Liver (tissue), 9 donors: ENCODE measurements around the gene TMEM141. TPM values are rescaled to one million over a fixed set of nuclear protein-coding genes. Genes with fewer than 3 reads are reported as not detected.

ENCODE experiments used
- DNase-seq: peaks from one replicate; pipeline ENCODE4 v3.0.0-alpha.2; 2017; ENCODE audit warnings: low spot score
- H3K27ac ChIP-seq, 2 donors: one replicate each; pipeline ENCODE4 v1.7.0; 2013; ENCODE audit warnings: inconsistent platforms in 2 of 2, low read length in 2 of 2, control low read depth in 1 of 2, low read depth in 1 of 2, mild to moderate bottlenecking in 1 of 2
- H3K27me3 ChIP-seq, 4 donors: one replicate each; pipeline versions ENCODE4 v1.6.1 to v1.7.0; 2013; ENCODE audit warnings: low read length in 3 of 4, inconsistent platforms in 1 of 4, mild to moderate bottlenecking in 1 of 4, moderate library complexity in 1 of 4; ENCODE audit not compliant: control insufficient read depth in 4 of 4, insufficient read depth in 4 of 4
- H3K36me3 ChIP-seq, 4 donors: one replicate each; pipeline versions ENCODE4 v1.6.1 to v1.7.0; 2013; ENCODE audit warnings: low read length in 3 of 4, mild to moderate bottlenecking in 3 of 4, low read depth in 1 of 4, moderate library complexity in 1 of 4; ENCODE audit not compliant: control insufficient read depth in 4 of 4, insufficient read depth in 3 of 4
- H3K4me1 ChIP-seq, 4 donors: one replicate each; pipeline versions ENCODE4 v1.6.1 to v1.7.0; 2013; ENCODE audit warnings: low read length in 3 of 4, mild to moderate bottlenecking in 3 of 4, moderate library complexity in 1 of 4; ENCODE audit not compliant: control insufficient read depth in 4 of 4, insufficient read depth in 4 of 4
- H3K4me3 ChIP-seq, 3 donors: one replicate each; pipeline versions ENCODE4 v1.6.1 to v1.7.0; 2013; ENCODE audit warnings: low read length in 3 of 3, control low read depth in 1 of 3, low read depth in 1 of 3, mild to moderate bottlenecking in 1 of 3
- H3K9ac ChIP-seq, 2 donors: one replicate each; pipeline ENCODE4 v1.7.0; 2013; ENCODE audit warnings: low read length in 2 of 2, mild to moderate bottlenecking in 2 of 2, moderate library complexity in 2 of 2, control low read depth in 1 of 2, low read depth in 1 of 2
- H3K9me3 ChIP-seq, 4 donors: one replicate each; pipeline versions ENCODE4 v1.6.1 to v1.7.0; 2013; ENCODE audit warnings: low read length in 3 of 4; ENCODE audit not compliant: control insufficient read depth in 4 of 4
- EGR1 ChIP-seq, 2 donors: IDR thresholded peaks; 2 replicates each; pipeline ENCODE4 v1.6.1; 2016 to 2018; ENCODE audit warnings: antibody characterized with exemption in 2 of 2, low read depth in 2 of 2
- FOXA1 ChIP-seq: IDR thresholded peaks from 2 replicates; pipeline ENCODE4 v1.6.1; 2016; ENCODE audit warnings: antibody characterized with exemption
- FOXA2 ChIP-seq: IDR thresholded peaks from 2 replicates; pipeline ENCODE4 v1.6.1; 2016; ENCODE audit warnings: antibody characterized with exemption
- GABPA ChIP-seq, 2 donors: IDR thresholded peaks in 1 of 2; conservative IDR thresholded peaks in 1 of 2; 2 replicates each; pipeline ENCODE4 v1.6.1; 2016; ENCODE audit warnings: antibody characterized with exemption in 2 of 2, mild to moderate bottlenecking in 1 of 2, moderate library complexity in 1 of 2
- HNF4A ChIP-seq, 2 donors: conservative IDR thresholded peaks; 2 replicates each; pipeline ENCODE4 v1.6.1; 2016; ENCODE audit warnings: antibody characterized with exemption in 2 of 2, mild to moderate bottlenecking in 2 of 2
- HNF4G ChIP-seq: IDR thresholded peaks from 2 replicates; pipeline ENCODE4 v1.6.1; 2016; ENCODE audit warnings: antibody characterized with exemption
- JUND ChIP-seq, 2 donors: IDR thresholded peaks; 2 replicates each; pipeline ENCODE4 v1.6.1; 2016; ENCODE audit warnings: antibody characterized with exemption in 2 of 2
- NR2F2 ChIP-seq: IDR thresholded peaks from 2 replicates; pipeline ENCODE4 v1.6.1; 2016; ENCODE audit warnings: antibody characterized with exemption
- RAD21 ChIP-seq, 2 donors: IDR thresholded peaks; 2 replicates each; pipeline ENCODE4 v1.6.1; 2016; ENCODE audit warnings: antibody characterized with exemption in 2 of 2, mild to moderate bottlenecking in 2 of 2
- RXRA ChIP-seq, 2 donors: IDR thresholded peaks; 2 replicates each; pipeline ENCODE4 v1.6.1; 2017 to 2018; ENCODE audit warnings: antibody characterized with exemption in 2 of 2, mild to moderate bottlenecking in 1 of 2
- SP1 ChIP-seq: IDR thresholded peaks from 2 replicates; pipeline ENCODE4 v1.6.1; 2018; ENCODE audit warnings: antibody characterized with exemption, mild to moderate bottlenecking
- TAF1 ChIP-seq: conservative IDR thresholded peaks from 2 replicates; pipeline ENCODE4 v1.6.1; 2016; ENCODE audit warnings: antibody characterized with exemption, mild to moderate bottlenecking
- YY1 ChIP-seq: IDR thresholded peaks from 2 replicates; pipeline ENCODE4 v1.6.1; 2016; ENCODE audit warnings: antibody characterized with exemption, mild to moderate bottlenecking
- WGBS: extraction: QIAGEN DNeasy Blood & Tissue Kit; methylation state at CpG from one replicate; pipeline ENCODE4 v1.1.7; 2013; 5-methylcytosine and 5-hydroxymethylcytosine counted together
- polyA plus RNA-seq, 2 donors: library from polyadenylated mRNA; stranded (reverse) in 1 of 2; unstranded in 1 of 2; fragments of 200-250 nt in 1 of 2; fragments of >200 nt in 1 of 2; fragmentation: Nextera tagmentation in 1 of 2; extraction: Ambion mirVana in 1 of 2; gene quantifications; one replicate each; pipeline versions ENCODE4 v1.2.1 to v1.2.3, GENCODE V29; 2013 to 2015
- total RNA-seq, 2 donors: library from RNA; depleted of rRNA; stranded (reverse); fragments of >200 nt; gene quantifications; one replicate each; pipeline ENCODE4 v1.2.3, GENCODE V29; 2014
- TF ChIP-seq, protein P1 (sequence below): fragments of 150-350 bp; IDR thresholded peaks from 2 replicates; pipeline ENCODE4 v1.5.1; 2017; ENCODE audit warnings: improper control_type of control experiment, low read depth, low read length; ENCODE audit not compliant: missing input control
- TF ChIP-seq, protein P2 (sequence below): IDR thresholded peaks from 2 replicates; pipeline ENCODE4 v1.6.1; 2016; ENCODE audit warnings: antibody characterized with exemption, mild to moderate bottlenecking
- TF ChIP-seq, protein P3 (sequence below): IDR thresholded peaks from 2 replicates; pipeline ENCODE4 v1.6.1; 2016; ENCODE audit warnings: antibody characterized with exemption
- TF ChIP-seq, protein P4 (sequence below): IDR thresholded peaks from 2 replicates; pipeline ENCODE4 v1.6.1; 2016; ENCODE audit warnings: antibody characterized with exemption
- TF ChIP-seq, protein P5 (sequence below): IDR thresholded peaks from 2 replicates; pipeline ENCODE4 v1.6.1; 2016; ENCODE audit warnings: antibody characterized with exemption
- donor health status: healthy.
- donor health status: healthy.
- donor health status: healthy.
- donor health status: healthy.
- donor health status: healthy.

The TMEM141 gene
- total and polyA plus RNA-seq, 4 donors = 32.2 to 74.7 (median 66.2) TPM

DNA sequence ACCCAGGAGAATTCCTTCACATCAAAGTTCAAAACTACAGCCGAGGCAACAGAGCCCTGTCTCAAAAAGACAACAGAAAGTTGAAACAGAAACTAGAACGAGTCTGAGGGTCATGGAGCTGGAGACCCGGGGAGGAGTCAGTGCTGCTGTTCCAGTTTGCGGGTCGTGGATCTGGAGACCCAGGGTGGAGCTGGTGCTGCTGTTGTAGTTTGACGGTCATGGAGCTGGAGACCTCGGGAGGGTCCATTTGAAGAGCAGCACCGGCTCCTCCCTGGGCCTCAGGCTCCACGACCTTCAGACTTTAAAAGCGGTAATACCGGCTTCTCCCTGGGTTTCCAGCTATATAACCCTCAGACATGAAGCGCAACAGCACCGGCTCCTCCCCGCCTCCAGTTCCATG is 13.8 kb upstream of the TMEM141 start (continued):
- no peak for TF ChIP-seq YY1

DNA sequence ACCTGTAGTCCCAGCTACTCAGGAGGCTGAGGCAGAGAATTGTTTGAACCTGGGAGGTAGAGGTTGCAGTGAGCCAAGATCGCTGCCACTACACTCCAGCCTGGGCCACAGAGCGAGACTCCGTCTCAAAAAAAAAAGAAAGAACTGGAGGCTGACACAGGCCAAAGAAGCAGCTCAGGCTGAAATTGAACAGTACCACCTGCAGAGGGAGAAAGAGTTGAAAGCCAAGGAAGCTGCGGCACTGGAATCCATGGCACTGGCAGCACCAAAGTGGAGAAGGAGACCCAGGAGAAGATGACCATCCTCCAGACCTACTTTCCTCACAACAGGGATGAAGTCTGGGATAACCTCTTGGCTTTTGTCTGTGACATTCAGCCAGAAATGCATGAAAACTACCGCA is 11.3 kb upstream of the TMEM141 start:
- Histone ChIP-seq H3K27me3 (no peaks in the 10 kb centered on the region), H3K4me3 (no peak overlapping the region), H3K4me1 (peaks cover 0 to 2% (median 0%) of the 10 kb centered on the region in 4 donors), H3K9me3 (no peaks in the 10 kb centered on the region), H3K27ac (no peak overlapping the region), H3K9ac (no peak overlapping the region), H3K36me3 (no peaks in the 10 kb centered on the region)
- 93% methylated on average over 5 of the region's 5 CpGs for WGBS
- no peak for DNase-seq
- TF ChIP-seq, protein P1, sequence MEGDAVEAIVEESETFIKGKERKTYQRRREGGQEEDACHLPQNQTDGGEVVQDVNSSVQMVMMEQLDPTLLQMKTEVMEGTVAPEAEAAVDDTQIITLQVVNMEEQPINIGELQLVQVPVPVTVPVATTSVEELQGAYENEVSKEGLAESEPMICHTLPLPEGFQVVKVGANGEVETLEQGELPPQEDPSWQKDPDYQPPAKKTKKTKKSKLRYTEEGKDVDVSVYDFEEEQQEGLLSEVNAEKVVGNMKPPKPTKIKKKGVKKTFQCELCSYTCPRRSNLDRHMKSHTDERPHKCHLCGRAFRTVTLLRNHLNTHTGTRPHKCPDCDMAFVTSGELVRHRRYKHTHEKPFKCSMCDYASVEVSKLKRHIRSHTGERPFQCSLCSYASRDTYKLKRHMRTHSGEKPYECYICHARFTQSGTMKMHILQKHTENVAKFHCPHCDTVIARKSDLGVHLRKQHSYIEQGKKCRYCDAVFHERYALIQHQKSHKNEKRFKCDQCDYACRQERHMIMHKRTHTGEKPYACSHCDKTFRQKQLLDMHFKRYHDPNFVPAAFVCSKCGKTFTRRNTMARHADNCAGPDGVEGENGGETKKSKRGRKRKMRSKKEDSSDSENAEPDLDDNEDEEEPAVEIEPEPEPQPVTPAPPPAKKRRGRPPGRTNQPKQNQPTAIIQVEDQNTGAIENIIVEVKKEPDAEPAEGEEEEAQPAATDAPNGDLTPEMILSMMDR = no peak
- TF ChIP-seq JUND (IDR thresholded peaks at IDR 0.05) = no peak

DNA sequence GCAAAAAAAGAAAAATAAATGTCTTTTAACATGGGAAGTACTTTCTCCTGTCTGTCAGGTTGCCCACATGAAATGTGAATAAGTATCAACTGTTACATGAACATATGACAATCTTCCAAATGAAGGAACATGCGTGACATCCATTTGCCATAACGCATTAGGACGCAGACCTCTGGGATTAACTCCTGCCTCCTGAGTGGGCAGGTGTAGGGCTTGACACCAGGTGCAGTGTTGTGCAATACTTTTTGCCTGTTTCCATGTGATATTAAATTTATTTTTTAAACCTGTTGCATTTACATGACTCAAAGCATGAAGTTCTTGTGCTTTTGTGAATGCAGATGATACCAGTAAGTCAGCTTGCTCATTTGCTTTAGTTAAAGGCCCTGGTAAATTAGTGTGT is 8.7 kb upstream of the TMEM141 start:
- H3K27ac ChIP-seq = no peak overlapping the region
- H3K4me1 ChIP-seq = peaks cover 0 to 19% (median 15%) of the 10 kb centered on the region in 4 donors
- no peaks in the 10 kb centered on the region for H3K27me3 ChIP-seq
- H3K9me3 ChIP-seq = no peaks in the 10 kb centered on the region
- 95% methylated on average over 3 of the region's 3 CpGs for WGBS
- H3K4me3 ChIP-seq = no peak overlapping the region
- H3K36me3 ChIP-seq = no peaks in the 10 kb centered on the region
- no peak for DNase-seq
- no peak overlapping the region for H3K9ac ChIP-seq
- TF ChIP-seq JUND (IDR thresholded peaks at IDR 0.05) = no peak
- TF ChIP-seq TAF1 = no peak
- TF ChIP-seq NR2F2 = no peak
- TF ChIP-seq HNF4A (conservative IDR thresholded peaks at IDR 0.05) = no peak
- TF ChIP-seq EGR1 (IDR thresholded peaks at IDR 0.05; ENCODE audit: low read depth in 2 of 2) = no peak
- TF ChIP-seq, protein P2, sequence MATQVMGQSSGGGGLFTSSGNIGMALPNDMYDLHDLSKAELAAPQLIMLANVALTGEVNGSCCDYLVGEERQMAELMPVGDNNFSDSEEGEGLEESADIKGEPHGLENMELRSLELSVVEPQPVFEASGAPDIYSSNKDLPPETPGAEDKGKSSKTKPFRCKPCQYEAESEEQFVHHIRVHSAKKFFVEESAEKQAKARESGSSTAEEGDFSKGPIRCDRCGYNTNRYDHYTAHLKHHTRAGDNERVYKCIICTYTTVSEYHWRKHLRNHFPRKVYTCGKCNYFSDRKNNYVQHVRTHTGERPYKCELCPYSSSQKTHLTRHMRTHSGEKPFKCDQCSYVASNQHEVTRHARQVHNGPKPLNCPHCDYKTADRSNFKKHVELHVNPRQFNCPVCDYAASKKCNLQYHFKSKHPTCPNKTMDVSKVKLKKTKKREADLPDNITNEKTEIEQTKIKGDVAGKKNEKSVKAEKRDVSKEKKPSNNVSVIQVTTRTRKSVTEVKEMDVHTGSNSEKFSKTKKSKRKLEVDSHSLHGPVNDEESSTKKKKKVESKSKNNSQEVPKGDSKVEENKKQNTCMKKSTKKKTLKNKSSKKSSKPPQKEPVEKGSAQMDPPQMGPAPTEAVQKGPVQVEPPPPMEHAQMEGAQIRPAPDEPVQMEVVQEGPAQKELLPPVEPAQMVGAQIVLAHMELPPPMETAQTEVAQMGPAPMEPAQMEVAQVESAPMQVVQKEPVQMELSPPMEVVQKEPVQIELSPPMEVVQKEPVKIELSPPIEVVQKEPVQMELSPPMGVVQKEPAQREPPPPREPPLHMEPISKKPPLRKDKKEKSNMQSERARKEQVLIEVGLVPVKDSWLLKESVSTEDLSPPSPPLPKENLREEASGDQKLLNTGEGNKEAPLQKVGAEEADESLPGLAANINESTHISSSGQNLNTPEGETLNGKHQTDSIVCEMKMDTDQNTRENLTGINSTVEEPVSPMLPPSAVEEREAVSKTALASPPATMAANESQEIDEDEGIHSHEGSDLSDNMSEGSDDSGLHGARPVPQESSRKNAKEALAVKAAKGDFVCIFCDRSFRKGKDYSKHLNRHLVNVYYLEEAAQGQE = no peak
- TF ChIP-seq, protein P3, sequence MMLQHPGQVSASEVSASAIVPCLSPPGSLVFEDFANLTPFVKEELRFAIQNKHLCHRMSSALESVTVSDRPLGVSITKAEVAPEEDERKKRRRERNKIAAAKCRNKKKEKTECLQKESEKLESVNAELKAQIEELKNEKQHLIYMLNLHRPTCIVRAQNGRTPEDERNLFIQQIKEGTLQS = no peak
- no peak for TF ChIP-seq YY1
- TF ChIP-seq, protein P4, sequence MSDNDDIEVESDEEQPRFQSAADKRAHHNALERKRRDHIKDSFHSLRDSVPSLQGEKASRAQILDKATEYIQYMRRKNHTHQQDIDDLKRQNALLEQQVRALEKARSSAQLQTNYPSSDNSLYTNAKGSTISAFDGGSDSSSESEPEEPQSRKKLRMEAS = no peak
- no peak for TF ChIP-seq FOXA2
- TF ChIP-seq RAD21 (IDR thresholded peaks at IDR 0.05) = no peak
- no peak for TF ChIP-seq RXRA (IDR thresholded peaks at IDR 0.05)
- no peak for TF ChIP-seq FOXA1
- no peak for TF ChIP-seq HNF4G
- TF ChIP-seq, protein P5, sequence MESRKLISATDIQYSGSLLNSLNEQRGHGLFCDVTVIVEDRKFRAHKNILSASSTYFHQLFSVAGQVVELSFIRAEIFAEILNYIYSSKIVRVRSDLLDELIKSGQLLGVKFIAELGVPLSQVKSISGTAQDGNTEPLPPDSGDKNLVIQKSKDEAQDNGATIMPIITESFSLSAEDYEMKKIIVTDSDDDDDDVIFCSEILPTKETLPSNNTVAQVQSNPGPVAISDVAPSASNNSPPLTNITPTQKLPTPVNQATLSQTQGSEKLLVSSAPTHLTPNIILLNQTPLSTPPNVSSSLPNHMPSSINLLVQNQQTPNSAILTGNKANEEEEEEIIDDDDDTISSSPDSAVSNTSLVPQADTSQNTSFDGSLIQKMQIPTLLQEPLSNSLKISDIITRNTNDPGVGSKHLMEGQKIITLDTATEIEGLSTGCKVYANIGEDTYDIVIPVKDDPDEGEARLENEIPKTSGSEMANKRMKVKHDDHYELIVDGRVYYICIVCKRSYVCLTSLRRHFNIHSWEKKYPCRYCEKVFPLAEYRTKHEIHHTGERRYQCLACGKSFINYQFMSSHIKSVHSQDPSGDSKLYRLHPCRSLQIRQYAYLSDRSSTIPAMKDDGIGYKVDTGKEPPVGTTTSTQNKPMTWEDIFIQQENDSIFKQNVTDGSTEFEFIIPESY = no peak
- TF ChIP-seq, protein P1 = no peak
- TF ChIP-seq GABPA (IDR thresholded peaks at IDR 0.05 in 1 of 2, conservative IDR thresholded peaks at IDR 0.05 in 1 of 2) = no peak
- TF ChIP-seq SP1 = no peak
